GM21526 (cell line): ENCODE results near the gene IPO13.
A peak's percentile ranks its signal among the peaks of the same experiment; 100 is the strongest.

Experiments
- ATAC-seq: cut with Tn5 transposase; IDR thresholded peaks from one replicate; pipeline ENCODE4 v1.9.1; 2021; ENCODE audit warnings: moderate library complexity; ENCODE audit not compliant: unreplicated experiment, low FRiP score

IPO13 gene

DNA sequence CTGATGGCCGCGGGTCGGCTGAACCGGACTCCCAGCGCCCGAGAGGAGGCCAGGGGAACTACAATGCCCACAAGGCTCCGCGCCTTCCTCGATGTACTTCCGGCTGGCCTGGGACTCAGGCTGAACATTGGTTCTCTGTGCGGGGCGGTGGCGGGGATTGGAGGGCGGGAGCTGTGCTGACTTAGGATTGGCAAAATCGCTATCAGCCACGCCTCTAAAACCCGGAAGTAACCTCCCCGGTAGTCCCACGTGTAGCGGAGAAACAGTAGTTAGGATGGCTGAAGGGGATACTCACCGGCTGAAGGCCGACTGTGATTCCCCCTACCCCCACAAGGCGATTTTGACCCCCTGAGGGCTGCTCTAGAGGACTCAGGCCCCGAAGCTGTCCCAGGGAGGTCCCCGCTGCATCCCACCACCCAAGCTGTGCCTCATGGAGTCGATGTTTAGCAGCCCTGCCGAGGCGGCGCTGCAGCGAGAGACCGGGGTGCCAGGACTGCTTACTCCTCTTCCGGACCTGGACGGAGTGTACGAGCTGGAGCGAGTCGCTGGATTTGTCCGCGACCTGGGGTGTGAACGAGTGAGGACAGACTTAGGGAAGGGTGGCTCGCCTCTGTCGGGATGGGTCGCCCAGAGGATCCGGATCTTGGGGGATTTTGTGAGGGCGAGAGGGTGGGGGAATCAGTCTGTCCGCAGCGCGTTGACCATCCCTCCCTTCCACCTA is 23.2 kb downstream of the IPO13 start, which contains the start of gene DPH2:
DPH2 (plus strand) TSS at position 265 of the 721 bp plus-strand sequence; CDS start at position 431, 166 bp downstream.
- peak; percentile 73 for ATAC-seq

DNA sequence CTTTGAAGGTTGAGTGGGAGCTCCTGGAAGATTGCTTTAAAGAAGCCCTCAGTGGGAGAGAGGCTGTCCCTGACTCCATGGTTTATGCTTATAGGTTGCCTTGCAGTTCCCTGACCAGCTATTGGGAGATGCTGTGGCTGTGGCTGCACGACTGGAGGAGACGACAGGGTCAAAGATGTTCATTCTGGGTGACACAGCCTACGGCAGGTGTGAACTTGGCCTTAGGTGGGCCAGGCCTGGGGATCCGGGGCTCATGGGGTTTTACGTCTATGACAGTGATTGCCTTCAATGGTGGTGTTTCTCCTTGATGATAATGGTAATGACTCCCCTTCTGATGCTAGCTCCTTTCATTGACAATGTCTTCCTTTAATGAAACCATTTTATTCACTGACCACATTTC is 23.8 kb downstream of the IPO13 start:
- no peak for ATAC-seq

DNA sequence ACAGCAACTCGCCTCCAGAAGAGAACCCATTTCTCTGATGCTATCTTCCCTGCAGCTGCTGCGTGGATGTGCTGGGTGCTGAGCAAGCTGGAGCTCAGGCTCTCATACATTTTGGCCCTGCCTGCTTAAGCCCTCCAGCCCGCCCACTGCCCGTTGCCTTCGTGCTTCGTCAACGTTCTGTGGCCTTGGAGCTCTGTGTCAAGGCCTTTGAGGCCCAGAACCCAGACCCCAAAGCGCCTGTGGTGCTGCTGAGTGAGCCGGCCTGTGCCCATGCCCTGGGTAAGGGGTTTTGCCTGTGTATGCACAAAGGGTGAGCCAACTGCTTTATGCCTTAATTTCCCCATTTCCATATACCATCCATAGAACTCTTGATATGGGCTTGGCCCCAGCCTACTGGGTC is 24.2 kb downstream of the IPO13 start:
- ATAC-seq = no peak

DNA sequence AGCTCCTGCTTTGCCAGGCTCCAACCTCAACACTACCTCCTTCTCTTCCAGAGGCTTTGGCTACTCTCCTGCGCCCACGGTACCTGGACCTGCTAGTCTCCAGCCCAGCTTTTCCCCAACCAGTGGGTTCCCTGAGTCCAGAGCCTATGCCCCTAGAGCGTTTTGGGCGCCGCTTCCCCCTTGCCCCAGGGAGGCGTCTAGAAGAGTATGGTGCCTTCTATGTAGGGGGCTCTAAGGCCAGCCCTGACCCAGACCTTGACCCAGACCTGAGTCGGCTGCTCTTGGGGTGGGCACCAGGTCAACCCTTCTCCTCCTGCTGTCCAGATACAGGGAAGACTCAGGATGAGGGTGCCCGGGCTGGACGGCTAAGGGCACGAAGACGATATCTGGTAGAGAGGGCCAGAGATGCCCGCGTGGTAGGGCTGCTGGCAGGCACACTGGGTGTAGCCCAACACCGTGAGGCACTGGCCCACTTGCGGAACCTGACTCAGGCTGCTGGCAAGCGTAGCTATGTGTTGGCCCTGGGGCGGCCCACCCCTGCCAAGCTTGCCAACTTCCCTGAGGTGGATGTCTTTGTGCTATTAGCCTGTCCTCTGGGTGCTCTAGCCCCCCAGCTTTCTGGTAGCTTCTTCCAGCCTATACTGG is 24.7 kb downstream of the IPO13 start:
- no peak for ATAC-seq

DNA sequence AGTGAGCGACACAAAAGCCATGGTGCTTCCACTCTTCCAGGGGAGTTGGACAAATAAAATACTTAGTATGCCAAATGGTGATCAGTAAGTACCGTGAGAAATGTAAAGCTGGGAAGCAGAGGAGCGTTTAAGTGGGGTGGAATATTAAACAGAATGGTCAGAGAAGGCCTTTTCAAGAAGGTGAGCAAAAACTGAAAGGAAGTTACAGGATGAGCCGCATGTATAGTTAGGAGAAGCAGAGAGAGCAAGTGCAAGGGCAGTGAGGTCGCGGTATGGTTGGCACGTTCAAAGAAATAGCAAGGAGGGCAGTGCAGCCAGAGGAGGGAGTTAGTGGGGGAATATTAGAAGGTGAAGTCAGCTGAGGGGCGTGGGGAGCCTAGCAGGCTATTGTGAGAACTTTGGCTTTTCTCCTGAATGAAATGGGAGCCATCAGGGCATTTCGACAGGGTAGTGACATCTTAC is 27.3 kb downstream of the IPO13 start:
- ATAC-seq = no peak

DNA sequence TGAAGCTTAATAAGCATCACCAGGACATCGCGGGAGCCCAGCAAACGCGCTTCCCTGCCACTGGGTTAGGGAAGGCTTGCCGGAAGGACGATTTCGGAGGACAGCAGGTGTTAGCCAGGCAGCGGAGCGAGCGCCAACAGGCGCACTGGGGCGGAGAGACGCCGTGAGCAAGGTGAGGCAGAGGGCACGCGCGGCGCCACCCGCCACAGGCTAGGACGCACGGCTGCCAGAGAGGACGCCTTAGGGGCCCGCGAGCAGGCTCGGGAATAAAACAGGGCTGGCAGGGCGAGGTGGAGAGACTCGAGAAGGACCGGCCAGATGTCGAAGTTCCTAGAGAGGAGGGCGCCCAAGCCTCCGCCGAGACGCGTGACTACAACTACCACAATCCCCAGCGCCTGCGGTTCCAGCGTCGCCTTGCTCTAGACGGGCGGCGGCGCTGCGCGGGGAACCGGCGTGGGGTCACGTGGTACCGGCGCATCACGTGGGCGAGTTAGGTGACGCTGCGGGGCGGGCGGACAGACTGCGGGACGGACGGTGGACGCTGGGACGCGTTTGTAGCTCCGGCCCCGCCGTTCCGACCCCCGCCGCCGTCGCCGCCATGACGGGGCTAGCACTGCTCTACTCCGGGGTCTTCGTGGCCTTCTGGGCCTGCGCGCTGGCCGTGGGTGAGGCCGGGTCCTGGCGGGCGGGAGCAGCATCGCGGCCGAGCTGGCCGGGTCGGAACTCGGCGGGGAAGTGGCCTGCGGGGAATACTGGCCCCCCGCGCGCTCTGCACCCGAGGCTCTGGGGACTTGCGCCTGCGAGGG is 27.9 kb downstream of the IPO13 start, which contains the start of gene ATP6V0B:
ATP6V0B (plus strand) TSS at position 518 of the 806 bp plus-strand sequence; CDS start at position 599, 81 bp downstream.
- ATAC-seq = peak; percentile 58

DNA sequence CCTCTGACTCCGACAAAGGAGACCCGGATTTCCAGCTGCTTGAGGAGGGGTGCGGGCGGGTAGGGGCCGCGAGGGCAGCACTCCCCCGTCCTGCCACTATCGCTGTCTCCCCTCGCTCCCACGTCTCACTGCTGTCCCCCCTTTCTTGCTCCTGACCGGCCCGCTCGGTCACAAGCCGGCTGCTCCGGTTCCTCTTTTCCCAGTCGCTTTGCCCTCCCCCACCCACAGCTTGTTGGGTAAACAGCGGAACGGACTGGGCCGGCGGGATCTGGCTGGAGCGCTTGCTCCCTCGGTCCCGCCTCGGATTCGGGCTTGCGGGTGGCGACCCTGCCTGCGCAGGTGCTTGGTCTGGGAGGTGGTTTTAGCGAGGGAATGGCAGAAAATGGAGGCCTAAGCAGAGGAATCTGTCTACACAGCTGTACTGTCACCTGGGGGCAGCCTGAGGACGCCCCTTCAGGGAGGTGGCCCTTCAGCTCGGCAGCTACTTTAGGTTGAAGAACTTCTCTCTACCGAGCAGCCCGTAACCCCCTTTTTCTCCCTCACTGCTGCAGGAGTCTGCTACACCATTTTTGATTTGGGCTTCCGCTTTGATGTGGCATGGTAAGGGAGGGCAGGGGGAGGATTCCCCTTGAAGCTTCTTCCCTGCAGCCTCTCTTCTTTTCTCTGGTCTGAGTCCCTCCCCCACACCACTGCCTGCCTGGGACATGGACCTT is 28.7 kb downstream of the IPO13 start:
- no peak for ATAC-seq

DNA sequence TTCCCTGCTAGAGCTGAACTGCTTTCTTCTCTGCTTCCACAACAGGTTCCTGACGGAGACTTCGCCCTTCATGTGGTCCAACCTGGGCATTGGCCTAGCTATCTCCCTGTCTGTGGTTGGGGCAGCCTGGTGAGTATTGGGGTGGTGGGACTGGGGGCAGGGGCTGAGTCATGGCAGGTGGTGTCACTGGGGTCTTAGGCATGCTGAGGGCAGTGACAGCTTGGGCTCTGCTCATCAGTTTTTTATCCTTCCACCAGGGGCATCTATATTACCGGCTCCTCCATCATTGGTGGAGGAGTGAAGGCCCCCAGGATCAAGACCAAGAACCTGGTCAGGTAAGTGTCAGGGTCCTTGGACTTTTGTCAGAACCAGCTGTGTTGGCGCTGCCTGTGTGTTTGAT is 29.3 kb downstream of the IPO13 start:
- no peak for ATAC-seq

DNA sequence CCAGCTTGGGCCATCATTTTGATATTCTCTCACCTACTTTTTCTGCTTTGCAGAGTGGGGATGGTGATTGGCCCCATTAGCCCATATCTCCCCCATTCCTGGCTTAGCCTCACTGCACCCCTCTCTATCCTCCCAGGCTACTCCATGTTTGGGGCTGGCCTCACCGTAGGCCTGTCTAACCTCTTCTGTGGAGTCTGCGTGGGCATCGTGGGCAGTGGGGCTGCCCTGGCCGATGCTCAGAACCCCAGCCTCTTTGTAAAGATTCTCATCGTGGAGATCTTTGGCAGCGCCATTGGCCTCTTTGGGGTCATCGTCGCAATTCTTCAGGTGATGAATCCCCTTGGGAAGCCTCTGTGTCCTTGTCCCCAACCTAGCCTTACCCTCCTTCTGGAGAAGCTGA is 30.1 kb downstream of the IPO13 start:
- no peak for ATAC-seq

DNA sequence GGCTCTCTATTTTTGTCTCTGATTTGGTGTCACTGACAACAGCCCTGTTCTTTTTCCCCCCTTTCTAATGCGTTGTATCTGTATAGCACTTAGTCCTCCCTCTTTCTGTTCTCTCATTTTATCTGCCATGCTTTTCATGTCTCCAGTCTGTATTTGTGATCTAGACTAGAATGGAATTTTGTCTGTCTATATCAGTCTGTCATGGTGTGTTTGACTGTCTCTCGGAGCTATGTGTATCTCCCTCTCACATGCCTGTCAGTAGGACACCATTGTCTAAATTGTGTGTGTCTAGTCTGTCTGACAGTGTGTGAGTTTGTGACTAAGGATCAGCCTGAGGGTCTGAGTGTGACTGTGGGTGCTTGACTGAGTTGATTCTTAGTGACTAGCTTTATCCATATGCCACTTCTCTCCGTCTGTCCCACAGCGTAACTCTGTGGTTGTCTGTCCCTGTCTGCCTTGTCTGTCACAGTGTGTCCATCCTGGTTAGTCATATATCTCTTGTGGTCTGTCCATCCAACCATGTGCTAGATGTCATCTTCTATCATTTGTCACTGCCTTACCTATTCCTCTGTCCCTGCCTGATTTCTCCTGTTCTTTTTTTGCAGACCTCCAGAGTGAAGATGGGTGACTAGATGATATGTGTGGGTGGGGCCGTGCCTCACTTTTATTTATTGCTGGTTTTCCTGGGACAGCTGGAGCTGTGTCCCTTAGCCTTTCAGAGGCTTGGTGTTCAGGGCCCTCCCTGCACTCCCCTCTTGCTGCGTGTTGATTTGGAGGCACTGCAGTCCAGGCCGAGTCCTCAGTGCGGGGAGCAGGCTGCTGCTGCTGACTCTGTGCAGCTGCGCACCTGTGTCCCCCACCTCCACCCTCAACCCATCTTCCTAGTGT is 30.9 kb downstream of the IPO13 start:
- ATAC-seq = no peak

DNA sequence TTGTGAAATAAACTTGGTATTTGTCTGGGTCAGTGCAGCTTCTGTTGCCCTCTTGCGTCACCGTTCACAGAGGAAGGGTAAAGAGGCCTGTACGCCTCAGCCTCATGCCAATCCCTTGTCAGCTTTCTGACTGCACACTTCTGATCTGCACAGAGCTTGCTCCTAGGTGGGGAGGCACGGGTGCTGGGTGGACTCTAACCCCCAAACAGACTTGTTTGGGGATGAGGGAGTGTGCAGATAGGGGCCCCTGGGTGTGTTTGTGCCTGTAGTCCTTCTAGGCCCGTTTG is 31.5 kb downstream of the IPO13 start:
- no peak for ATAC-seq

DNA sequence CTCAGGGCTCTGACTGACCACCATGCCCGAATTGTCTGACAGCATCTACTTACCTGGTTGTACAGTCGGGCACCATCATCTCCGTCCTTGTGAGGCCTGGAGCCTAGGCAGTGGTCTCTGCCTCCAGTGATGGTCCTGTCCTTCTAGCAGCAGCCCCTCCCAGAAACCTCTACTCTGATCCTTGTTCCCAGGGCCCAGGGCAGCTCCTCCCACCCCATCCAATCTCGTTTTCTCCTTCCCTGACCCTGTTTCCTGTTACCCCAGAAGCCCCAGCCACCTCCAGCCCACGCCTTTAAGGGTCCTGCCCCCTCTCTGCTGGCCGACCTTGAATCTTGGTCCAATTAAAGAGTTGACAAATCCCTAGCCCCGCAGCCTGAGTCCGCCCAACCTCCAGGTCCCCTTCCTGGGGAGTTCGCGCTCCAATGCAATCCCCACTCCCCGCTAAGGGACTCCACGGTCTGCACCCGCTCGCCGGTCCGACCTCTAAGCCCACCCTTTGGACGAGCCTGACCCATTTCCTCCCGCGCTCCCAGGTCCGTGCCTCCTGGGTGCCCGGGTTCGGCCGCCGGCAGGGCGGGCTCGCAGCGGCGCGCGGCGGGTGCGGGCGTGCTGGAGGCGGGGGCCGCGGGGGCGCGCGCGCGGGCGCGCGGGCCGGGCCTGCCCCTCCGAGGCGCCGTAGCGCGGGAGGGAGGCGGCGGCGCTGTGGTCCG is 32.0 kb downstream of the IPO13 start, which contains the start of gene B4GALT2:
B4GALT2 (plus strand) TSS at position 660 of the 710 bp plus-strand sequence. CDS start 1,951 bp downstream, outside the sequence.
- no peak for ATAC-seq

DNA sequence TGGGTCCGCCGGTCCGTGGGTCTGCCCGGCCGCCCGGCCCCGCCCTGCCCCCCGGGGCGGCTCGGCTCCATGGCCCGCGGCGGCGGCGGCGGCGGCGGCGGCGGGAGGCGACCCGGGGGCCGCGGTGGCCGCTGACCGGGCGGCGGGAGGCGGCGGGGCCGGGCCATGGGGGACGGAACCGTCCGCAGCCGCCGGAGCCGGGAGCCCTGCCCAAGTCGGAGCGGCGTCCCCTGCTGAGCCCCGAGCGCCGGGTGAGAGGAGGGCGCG is 32.4 kb downstream of the IPO13 start:
- ATAC-seq = no peak

DNA sequence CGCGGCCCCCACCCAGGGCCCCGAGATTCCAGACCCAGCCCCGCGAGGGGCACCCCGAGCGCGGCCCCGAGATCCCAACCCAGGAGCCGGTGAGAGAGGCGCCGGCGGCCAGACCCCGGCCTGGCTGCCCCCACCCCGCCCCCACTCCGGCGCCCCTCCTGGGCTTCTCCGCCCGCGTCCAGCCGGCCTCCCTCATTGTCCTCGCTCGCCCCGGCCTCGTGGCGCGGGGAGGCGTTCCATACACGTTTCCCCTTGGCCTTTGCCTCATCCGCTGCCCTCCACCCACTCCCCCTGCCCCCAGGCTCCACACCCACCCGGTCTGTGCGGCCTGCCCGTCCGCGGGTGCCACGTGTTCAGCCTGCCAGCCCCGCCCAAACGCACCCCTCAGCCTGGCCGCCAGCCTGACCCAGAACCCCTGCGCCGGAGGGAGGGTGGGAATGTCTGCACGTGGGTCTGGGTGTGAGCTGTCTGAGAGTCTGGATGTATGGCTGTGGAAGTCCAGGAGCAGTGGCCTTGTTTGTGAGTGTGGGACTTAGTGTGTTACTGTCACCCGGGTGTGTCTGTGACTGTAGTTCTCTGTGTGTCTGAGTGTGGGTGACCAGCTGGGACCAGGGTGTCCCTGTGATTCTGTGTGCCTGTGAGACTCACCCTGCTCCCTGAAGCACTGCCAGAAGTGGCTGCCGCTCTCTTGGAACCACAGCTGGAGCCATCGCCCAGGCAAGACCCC is 32.9 kb downstream of the IPO13 start:
- ATAC-seq = no peak

DNA sequence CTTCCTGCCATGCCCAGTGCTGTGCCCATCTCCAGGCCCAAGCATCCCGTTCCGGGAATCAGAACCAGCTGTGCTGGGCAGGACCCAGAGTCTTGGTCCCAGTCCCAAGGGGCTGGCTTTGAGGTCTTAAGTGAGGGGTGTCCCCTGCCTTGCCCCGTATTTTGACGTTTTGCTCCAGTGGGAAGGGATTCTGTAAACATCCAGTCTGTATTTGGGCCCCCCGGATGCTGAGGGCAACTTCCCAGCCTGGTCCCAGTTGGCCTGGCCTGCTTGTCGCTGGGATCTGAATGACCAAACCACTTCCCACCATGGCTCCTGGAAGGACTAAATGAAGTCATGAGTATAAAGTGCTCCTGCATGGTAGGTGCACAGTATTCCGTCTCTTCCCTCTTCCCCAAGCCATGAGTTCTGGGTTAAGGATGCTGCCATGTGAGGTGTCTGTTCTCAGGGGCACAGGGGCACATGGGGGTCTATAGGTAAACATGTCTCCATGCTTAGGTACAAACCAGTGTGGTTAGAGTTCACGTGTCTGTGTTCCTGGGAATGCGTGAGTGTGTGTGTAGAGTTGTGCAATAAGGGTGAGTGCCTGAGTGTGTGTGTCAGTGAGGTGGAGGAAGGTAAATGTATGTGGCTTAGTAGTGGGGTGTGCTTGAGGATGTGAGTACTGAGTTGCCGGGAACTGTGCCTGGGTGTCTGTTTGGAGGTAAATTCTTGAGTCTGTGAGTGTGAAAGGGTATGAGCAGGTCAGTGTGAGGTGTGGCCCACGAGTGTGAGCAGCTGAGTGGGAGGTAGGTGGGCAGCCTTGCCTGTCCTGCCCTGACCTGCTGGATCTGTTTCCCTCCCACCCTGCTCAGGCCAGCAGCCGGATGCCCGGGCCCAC is 33.7 kb downstream of the IPO13 start:
- no peak for ATAC-seq

DNA sequence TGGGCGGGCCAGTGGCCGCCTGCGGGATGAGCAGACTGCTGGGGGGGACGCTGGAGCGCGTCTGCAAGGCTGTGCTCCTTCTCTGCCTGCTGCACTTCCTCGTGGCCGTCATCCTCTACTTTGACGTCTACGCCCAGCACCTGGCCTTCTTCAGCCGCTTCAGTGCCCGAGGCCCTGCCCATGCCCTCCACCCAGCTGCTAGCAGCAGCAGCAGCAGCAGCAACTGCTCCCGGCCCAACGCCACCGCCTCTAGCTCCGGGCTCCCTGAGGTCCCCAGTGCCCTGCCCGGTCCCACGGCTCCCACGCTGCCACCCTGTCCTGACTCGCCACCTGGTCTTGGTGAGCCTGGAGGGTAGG is 34.4 kb downstream of the IPO13 start:
- ATAC-seq = no peak

DNA sequence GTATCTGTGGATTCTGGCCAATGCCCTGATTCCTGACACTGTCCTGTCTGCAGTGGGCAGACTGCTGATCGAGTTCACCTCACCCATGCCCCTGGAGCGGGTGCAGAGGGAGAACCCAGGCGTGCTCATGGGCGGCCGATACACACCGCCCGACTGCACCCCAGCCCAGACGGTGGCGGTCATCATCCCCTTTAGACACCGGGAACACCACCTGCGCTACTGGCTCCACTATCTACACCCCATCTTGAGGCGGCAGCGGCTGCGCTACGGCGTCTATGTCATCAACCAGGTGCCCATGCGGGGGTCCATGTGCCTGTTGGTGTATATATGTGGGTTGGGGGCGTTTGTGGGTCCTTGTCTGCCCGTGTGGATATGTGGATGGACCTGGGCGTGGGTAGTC is 34.9 kb downstream of the IPO13 start:
- no peak for ATAC-seq

DNA sequence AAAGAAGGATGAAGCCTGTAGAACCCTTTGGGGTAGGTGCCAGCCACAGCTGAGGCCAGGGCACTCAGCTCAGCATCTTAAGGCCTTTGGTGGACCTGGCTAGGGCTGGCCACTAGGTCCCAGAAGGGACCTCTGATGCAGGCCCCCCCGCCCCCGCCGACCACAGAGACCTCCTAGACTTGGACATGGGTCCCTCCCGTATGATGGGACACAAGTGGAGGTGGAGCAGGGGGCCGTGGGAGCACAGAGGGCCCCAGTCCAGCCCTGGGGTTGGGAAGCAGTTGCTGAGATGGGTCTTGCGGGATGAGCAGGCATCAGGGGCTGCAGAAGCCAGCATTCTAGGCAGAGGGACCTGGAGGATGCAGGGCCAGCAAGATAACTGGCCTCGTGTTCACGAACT is 35.5 kb downstream of the IPO13 start:
- no peak for ATAC-seq
